NCI-H1417 treated with DMSO at 0.1 percent for 48 hours (cell line): Measurements from ENCODE around the gene MCHR2.
"Not testable (repeated sequence)": the region's sequence is repeated elsewhere in the genome, so short reads cannot be mapped to it uniquely, and the experiment has no call there.

Experiments
- DNase-seq: peaks from one replicate; lab custom pipeline; 2025; lab: John Stamatoyannopoulos, UW

The MCHR2 gene, protein sequence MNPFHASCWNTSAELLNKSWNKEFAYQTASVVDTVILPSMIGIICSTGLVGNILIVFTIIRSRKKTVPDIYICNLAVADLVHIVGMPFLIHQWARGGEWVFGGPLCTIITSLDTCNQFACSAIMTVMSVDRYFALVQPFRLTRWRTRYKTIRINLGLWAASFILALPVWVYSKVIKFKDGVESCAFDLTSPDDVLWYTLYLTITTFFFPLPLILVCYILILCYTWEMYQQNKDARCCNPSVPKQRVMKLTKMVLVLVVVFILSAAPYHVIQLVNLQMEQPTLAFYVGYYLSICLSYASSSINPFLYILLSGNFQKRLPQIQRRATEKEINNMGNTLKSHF

DNA sequence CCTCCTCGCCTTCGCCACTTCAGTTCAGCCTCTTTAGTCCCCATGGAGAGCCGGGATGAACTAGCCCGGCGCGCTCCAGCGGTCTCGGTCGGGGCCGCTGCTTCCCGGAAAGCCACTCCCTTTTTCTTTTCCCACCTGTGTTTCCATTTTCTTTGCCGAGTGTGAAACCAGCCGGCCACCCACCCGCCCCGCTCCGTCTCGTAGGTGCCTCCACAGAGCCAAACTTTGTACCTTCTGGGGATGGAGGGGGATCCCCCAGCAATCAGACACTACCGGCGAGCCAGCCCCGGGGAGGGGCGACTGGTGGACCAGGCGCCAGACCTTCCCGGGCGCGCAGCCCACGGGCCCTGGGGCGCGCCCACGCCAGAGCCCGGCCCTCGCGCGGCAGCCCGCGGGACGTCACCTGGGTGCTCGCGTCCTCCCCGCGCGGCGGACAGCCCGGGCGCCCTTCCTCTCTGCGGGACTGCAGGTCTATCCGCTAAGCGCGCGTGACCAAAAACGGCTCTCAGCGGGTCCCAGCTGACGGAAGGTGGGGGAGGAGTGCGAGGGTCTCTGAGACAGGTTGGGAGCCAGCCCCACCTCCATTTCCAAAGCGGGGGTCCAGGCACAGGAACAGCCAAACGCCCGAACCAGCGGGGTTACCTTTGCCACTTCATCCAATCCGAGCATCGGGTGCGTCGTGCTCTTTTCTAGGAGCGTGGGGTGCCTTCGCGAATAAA is at the start of gene MCHR2:
Gene MCHR2 (minus strand): TSS at position 691 of the 719 bp plus-strand sequence. CDS start 38,076 bp downstream, outside the sequence.
- no peak for DNase-seq

DNA sequence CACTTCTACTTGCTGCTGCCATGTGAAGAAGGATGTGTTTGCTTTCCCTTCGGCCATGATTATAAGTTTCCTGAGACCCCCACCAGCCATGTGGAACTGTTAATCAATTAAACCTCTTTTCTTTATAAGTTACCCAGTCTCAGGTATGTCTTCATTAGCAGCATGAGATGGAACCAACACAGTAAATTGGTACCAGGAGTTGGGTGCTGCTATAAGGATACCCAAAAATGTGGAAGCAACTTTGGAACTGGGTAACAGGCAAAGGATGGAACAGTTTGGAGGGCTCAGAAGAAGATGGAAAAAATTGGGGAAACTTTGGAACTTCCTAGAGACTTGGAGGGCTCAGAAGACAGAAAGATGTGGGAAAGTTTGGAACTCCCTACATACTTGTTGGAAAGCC is 44.5 kb upstream of the MCHR2 start:
- not testable (repeated sequence) for DNase-seq

DNA sequence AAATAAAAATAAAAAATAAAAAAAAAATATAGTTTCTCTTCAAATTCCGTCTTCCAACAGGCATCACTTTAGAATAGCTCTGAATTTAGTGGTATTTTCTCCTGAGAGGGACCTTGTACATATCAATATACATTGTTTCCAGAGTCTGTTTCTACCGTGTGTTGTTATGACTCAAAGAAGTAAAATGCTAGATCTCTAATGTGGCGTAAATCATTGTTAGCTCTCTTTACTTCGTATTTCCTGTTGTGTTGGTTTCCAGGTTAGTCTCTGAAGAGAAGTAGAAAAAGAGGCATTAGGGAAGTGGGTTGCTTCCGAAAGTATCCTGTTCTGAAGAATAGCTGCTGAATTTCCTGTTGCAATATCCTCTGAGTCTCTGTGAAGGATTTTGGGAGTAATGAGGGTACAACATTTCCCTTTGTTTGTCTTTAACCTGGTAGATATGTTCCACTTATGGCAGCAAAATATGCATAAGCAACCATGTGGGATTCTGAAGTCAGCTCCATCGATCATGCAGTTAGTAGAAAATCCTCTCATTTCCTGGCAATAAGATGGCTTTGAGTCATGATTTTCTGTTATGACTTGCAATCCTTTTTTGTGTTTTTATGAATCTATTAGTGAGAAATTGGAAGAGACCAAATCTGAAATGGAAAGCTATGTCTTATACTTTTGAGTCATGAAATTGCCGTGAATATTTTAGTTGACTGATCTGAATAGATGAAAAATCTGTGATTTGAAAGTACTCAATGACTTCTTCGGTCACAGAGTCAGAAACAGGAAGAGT is 42.0 kb upstream of the MCHR2 start:
- no peak for DNase-seq

DNA sequence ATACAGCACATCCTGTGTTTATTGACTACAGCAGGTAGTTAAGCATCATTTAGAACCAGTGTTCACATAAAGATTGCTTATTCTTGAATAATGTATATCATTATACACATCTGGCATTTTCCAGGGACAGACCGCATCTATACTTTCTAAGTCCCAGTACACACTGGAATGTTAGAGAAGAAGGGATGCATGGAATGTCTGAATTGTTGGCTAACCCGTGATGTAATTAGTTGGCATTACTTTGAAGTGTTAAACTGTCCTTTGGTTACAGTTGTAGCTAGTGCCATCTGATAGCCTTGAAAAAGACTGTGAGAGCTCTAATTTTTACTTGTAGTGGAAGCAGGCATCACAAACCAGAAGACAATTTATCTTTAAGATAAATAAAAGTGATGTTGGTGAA is 29.8 kb upstream of the MCHR2 start:
- DNase-seq = no peak

DNA sequence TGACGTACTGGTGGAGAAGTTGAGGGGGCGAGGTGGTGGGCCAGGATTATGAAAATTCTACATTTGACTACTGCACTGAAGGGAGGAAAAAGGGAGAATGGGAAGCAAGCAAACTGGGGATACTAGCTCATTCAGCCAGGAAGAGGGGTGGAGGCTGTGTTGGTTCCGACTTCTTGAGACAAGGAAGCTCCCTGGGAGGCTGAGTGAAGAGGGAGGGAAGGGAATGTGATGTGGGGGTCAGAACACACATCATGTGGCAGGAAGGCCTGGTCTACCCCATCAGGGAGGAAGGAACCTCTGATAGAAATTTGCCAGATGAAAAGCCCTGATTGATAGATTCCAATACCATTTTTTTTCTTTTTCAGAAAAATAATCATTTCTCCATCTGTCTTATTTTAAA is 28.8 kb upstream of the MCHR2 start:
- no peak for DNase-seq

DNA sequence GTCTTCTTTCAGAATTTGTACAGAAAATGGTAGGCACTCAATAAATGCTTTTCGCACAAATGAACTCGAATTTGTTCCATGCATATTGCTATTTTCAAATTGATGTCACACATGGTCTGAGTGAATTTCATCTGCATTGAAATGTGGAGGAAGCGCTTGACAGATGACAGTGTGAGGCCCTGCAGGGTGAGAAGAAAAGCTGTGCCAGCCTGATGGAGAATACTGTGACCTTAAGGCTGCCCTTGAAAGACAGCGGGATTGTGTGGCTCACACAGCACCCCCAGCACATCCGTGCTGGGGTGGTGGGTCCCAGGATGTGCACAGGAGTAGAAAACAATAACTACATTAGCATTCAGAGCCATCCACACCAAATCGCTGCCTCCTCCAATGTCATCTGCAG is 14.8 kb upstream of the MCHR2 start:
- no peak for DNase-seq

DNA sequence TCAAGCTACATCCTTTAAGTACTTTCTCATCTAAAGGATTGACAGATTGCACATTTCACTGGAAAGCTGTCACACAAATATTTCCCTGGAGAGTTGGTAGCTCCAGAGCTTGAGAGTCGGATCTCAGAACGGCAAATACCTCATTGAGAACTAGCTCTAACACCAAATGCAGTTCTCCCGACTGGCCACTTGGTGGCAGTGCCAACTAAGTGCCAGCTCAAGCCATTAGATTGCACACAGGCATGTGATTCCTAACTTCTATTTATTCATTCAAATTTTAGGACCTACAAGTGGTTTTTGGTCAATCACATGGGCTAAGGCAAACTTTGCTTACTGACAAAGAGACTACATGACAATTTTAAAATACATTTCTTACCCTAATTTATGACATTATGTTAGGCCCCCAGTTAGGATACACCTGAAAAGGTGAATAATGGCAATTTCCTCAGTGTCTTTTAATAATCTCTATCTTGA is 7.9 kb upstream of the MCHR2 start:
- DNase-seq = peak; percentile 24

DNA sequence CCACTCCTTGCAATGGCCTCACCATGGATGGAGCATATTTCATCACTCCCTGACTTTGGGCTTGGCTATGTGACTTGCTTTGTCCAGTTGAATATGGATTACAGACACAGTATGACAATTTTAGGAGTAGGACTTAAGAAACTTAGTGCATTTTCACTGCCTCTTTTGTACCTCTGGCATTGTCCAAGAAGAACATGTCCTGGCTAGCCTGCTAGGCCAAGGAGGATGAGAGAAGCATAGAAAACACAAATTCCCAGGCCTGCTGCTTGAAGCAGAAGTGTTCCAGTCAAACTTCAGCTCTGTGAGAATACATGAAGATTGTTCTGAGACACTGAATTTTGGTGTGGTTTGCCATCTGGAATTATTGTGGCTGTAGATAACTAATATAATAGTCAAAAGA is 3.1 kb upstream of the MCHR2 start:
- DNase-seq = no peak

DNA sequence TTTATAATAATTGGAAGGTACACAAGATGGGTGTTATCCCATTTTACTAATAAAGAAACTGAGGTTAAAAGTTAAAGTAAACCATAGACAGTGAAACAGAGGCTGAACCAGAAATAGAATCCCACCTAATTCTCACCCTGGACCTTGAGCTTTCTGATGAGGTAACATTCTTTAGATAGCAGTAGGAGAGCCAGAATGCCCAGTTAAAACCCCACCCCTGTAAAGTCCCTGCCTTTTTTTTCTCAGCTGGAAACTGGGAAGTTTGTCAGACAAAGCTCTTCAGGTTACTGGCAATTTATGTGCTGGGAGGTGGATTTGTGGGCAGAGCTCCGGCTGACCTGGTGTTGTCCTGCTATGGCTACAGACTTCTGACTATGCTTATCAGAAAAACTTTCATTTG is 1.9 kb upstream of the MCHR2 start:
- DNase-seq = no peak

DNA sequence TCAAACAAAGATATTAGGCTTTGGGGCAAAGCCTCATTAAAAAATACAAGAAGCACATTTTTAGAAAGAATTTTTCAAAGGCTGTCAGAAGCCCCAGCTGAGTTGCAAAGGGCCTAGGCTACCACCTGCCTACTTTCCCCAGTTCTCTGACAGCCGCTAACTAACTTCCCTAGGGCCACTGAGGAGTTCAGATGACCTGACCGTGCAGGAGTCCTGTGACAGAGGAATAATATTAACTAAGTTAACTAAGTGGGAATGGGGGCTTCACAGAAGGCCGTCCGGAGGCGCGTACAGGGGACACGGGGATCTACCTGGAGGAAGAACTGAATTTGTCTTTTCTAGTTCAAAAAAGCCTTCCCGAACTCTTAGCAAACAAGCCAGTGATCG is 884 bp downstream of the MCHR2 start:
- no peak for DNase-seq

DNA sequence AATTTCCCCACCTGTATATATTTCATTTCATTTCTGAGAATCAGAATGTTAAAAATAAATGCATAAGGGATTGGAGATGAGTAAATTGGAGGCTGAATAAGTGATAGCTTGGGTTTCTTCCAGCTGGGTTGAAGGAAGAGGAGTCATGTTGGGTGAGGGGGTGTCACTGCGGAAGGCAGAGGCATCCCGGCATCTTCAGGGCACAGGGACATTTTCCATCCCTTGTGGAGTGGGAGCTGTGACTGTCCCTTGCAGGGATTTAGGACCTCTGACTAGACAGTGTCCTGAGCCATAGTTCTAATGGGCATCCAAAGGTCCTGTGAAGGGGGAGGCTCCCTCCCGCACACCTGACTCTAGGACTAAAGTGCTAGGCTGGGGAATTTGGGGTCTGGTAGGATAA is 2.1 kb downstream of the MCHR2 start:
- DNase-seq = no peak

DNA sequence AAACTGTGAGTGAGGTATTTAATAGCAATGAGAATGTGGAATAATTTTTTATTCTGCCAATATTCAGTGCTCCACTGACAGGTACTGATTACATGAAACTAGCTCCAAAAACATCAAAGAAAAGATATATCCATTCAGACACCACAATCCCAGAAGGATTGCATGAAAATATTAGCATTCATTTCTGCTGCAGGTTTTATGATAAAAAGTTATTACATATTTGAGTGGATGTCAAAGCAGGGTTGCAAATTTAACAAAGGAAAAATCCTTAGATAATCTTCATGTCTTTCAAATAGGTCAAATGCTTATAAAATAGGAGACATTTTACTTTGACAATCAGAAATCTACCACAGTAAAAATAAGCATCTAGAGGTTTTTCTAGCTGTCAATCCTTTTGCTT is 13.3 kb downstream of the MCHR2 start:
- no peak for DNase-seq

DNA sequence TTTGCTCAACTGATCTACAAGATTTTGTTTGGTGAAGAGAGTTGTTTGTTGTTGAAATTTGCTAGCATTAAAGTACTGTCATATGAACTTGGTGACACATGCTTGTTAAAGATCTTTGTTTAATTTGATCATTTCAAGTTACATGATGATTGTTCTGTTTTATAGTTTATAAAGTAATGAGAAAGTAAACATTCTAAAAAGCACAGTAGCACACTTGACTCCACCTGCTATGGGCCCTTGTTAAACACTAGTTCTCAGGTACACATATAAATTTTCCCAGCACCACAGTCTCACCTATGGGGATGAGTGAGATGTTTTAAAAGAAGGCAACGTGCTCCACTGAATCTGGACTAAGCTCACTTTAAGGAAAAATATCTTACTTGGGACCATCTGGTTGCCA is 14.1 kb downstream of the MCHR2 start:
- peak; percentile 8 for DNase-seq

DNA sequence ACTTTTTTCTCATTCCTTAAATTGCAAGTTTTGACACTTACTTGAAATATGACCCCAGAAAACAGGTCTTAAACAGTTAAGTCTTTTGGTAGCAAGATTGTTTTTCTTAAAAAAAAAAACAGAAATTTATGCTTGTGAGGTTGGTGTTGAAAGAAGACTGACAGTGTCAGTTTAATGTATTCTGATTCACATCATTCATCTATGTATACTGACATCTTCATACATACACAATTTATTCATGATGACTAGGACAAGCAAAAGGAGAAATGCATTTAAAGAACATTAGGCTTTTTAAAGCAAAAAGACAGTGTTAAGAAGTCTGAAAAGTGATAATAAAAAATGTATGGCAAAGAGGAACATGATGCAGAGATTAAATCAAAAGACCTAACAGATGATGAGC is 27.0 kb downstream of the MCHR2 start:
- DNase-seq = no peak

DNA sequence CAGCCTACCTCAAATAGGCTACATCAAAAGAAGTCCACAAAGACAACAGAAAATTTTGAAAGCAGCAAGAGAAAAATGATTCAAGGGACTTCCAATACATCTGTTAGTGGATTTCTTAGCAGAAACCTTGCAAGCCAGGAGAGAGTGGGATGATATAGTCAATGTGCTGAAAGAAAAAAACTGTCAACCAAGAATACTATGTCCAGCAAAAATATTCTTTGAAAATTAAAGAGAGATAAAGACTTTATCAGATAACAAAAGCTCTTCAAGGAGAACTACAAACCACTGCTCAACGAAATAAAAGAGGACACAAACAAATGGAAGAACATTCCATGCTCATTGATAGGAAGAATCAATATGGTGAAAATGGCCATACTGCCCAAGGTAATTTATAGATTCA is 34.0 kb downstream of the MCHR2 start:
- DNase-seq = no peak

DNA sequence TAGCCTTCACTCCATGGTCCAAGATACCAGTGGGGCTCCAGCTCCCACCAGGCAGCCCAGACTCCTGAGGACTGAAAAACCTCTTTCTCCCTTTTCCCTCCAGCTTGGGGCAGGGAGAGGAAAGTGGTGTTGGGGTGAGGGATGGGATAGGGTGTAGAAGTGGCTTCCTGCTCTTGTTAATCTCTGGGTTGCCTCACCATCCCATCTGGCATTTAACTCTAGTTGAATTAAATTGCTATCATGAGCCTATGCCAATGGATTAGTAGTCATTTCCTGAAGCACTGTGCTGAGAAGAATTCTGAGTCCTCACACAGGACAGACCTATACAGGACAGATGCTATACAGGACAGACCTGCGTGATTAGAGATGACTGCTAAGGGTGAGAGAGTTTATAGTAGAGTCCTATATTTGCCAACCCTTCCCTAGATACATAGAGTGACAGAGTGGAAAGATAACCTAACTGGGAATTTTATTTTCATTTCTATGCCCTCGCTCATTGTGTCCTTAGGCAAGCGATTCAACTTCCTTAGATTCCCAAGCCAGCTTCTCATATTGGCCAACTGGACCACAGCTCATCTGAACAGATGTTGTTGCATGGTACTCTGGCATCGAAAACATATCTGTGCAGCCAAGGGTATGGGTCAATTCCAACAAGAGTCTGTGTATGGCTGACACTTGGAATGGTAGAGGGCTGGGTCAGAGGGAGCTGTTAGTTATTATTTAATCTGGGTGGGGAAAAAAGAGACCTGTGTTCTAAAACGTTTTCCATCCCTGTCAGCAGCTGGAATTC is 42.8 kb downstream of the MCHR2 start:
- no peak for DNase-seq

DNA sequence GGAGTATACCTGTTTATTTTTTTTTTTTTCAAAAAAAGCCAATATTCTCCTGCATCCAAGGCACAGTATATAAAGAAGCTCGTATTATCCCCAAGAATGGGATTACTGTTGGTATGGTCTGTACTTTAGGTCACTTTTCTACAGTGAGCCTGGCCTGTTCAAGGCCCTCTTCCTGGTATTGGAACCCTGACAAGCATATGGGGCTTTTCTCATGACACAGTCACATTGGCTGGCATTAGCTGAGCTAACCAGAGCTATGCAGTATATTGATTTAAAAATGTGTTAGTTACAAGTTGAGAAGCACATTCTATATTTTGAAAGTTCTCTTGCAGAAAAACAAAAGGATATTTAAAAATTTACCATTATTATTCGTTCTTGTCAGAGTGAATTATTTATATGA is 48.0 kb downstream of the MCHR2 start:
- DNase-seq = no peak

DNA sequence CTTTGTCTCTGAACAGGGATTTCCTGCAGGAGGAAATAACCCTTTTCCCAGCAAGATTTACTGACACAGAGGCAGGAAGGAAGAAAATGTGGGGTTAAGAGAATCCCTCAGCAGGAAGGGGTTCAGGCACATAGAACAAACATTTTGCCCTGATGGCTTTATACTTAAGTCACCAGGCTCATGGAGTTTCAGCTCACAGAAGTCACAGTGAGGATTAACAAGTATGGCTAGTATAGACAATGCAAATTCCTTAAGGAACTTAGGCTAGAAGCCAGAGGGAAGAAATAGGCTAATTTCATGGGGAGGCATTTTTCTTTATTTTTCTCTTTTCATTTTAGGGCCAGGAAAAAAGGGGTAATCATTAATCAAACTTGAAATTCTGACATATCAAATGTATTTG is 50.2 kb downstream of the MCHR2 start:
- DNase-seq = no peak

DNA sequence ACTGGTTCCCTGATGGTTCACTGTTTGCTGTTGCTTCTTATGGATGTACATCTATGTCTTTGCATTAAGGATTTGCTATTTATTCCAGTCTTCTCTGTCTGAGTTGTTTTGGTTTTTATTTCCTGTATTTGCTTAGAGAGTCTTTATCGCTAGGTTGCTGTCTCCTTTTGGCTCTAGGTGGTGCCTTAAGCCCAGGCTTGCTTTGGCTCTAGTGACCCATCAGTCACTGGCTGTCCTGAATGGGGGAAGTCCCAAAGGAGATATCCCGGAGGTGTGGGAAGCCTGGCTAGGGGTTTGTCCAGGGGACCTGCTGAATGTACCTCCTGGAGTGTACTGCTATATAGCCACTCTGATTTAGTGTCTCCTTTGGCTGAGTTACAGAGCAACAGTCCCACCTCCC is 53.4 kb downstream of the MCHR2 start:
- no peak for DNase-seq

DNA sequence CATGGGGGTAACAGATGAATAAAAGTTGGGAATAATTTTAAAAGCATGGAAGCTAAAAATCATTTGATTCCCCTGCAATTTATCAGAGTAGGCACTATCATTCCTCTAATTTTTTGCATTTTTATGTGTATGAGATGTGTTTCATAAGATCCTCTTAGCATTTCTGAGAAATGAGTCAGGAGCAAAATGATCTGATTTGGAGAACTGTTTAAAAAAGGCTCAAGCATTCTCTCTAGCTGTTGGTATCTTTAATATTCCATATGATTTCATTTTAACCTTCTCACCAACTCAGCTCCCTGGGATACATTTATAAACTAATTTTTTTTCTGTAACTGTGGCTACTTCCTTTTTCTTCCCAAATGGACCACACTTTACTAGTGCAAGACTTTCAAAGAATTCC is 60.9 kb downstream of the MCHR2 start:
- DNase-seq = no peak

DNA sequence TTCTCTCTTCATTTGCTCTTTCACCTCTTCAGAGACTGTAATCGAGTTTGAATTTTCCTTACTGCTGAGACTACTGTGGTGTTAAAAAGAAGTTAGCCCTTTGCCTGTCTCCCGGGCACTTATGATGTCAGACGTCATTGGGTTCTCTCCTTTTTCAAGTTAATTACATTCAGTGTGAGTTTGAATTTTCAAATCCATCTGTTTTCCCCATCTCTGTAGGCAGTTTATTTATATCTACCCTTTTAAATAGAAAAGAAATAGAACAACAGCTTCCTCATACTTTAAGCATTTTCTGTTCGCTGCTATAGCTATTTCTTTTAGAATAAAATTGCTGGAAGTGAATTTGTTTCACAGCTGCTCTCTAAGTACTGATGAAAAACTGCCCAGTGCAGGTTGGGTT is 81.4 kb downstream of the MCHR2 start:
- no peak for DNase-seq
